ENCODE results near the gene YY1.

- TF ChIP-seq, protein P1, sequence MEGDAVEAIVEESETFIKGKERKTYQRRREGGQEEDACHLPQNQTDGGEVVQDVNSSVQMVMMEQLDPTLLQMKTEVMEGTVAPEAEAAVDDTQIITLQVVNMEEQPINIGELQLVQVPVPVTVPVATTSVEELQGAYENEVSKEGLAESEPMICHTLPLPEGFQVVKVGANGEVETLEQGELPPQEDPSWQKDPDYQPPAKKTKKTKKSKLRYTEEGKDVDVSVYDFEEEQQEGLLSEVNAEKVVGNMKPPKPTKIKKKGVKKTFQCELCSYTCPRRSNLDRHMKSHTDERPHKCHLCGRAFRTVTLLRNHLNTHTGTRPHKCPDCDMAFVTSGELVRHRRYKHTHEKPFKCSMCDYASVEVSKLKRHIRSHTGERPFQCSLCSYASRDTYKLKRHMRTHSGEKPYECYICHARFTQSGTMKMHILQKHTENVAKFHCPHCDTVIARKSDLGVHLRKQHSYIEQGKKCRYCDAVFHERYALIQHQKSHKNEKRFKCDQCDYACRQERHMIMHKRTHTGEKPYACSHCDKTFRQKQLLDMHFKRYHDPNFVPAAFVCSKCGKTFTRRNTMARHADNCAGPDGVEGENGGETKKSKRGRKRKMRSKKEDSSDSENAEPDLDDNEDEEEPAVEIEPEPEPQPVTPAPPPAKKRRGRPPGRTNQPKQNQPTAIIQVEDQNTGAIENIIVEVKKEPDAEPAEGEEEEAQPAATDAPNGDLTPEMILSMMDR (IDR thresholded peaks at IDR 0.05; ENCODE audit: insufficient read depth, low read depth, low read length), result no peak
- no peak for TF ChIP-seq EZH2 (IDR thresholded peaks at IDR 0.05; ENCODE audit: insufficient read depth, low read length)
Measured at GRCh38 chr14:100199240-100199860, 39.6 kb upstream of the YY1 start.

Measured in astrocyte (in vitro differentiated cells and primary cell).